Liver (tissue), 3 donors: ENCODE results near the gene FKTN.
A peak's percentile ranks its signal among the peaks of the same experiment; 100 is the strongest.

Experiments used
- CTCF ChIP-seq: fragments of 150-350 bp; IDR thresholded peaks from 2 replicates; pipeline ENCODE4 v1.5.1; 2017; ENCODE audit warnings: improper control_type of control experiment, low read depth, low read length; ENCODE audit not compliant: missing input control
- EGR1 ChIP-seq, 2 donors: IDR thresholded peaks; 2 replicates each; pipeline ENCODE4 v1.6.1; 2016 to 2018; ENCODE audit warnings: antibody characterized with exemption in 2 of 2, low read depth in 2 of 2
- FOXA1 ChIP-seq: IDR thresholded peaks from 2 replicates; pipeline ENCODE4 v1.6.1; 2016; ENCODE audit warnings: antibody characterized with exemption
- HNF4G ChIP-seq: IDR thresholded peaks from 2 replicates; pipeline ENCODE4 v1.6.1; 2016; ENCODE audit warnings: antibody characterized with exemption
- JUND ChIP-seq, 2 donors: IDR thresholded peaks; 2 replicates each; pipeline ENCODE4 v1.6.1; 2016; ENCODE audit warnings: antibody characterized with exemption in 2 of 2
- MAX ChIP-seq: IDR thresholded peaks from 2 replicates; pipeline ENCODE4 v1.6.1; 2016; ENCODE audit warnings: antibody characterized with exemption
- RAD21 ChIP-seq, 2 donors: IDR thresholded peaks; 2 replicates each; pipeline ENCODE4 v1.6.1; 2016; ENCODE audit warnings: antibody characterized with exemption in 2 of 2, mild to moderate bottlenecking in 2 of 2
- REST ChIP-seq: IDR thresholded peaks from 2 replicates; pipeline ENCODE4 v1.6.1; 2016; ENCODE audit warnings: antibody characterized with exemption, mild to moderate bottlenecking
- SP1 ChIP-seq: IDR thresholded peaks from 2 replicates; pipeline ENCODE4 v1.6.1; 2018; ENCODE audit warnings: antibody characterized with exemption, mild to moderate bottlenecking
- TAF1 ChIP-seq: conservative IDR thresholded peaks from 2 replicates; pipeline ENCODE4 v1.6.1; 2016; ENCODE audit warnings: antibody characterized with exemption, mild to moderate bottlenecking
- donor health status: healthy.
- donor health status: healthy.

GRCh38 chr9:105679257-105680022 is 121.5 kb downstream of the FKTN start:
- TF ChIP-seq CTCF (no peak), JUND (IDR thresholded peaks at IDR 0.05) (peak in 1 of 2 donors; percentile 77), SP1 (peak; percentile 98), FOXA1 (peak; percentile 75), MAX (peak; percentile 82), EGR1 (IDR thresholded peaks at IDR 0.05; ENCODE audit: low read depth in 2 of 2) (peak in 1 of 2 donors; percentile 24), REST (peak; percentile 37), HNF4G (peak; percentile 92), TAF1 (no peak), RAD21 (IDR thresholded peaks at IDR 0.05) (peak; percentile 27 to 43)
